K562 (cell line): ENCODE measurements around the gene KLK10. TPM values are rescaled to one million over a fixed set of nuclear protein-coding genes. Genes with fewer than 3 reads are reported as not detected.

Source experiments
- polyA plus RNA-seq, 8 experiments: library from polyadenylated mRNA; depleted of rRNA in 4 of 8; stranded (reverse) in 5 of 8; unstranded in 3 of 8; fragments of >200 nt; fragmentation: Nextera tagmentation in 2 of 8; fragmentation: Illumina TruSeq in 1 of 8; extraction: Ambion mirVana in 2 of 8; extraction: Trizol in 1 of 8; gene quantifications; 2 replicates each; pipeline versions ENCODE4 v1.2.1 to v1.2.3, GENCODE V29; 2011 to 2014; ENCODE audit warnings: inconsistent platforms in 1 of 8, missing spikeins in 1 of 8
- total RNA-seq, 7 experiments: library from RNA; depleted of rRNA in 6 of 7; stranded (reverse); fragments of >200 nt in 6 of 7; fragmentation: Illumina TruSeq in 2 of 7; extraction: Trizol in 2 of 7; gene quantifications; 2 replicates each; pipeline versions ENCODE4 v1.2.1 to v1.2.3, GENCODE V29; 2011 to 2021; ENCODE audit warnings: low replicate concordance in 1 of 7

The KLK10 gene
- total and polyA plus RNA-seq, 9 of the 15 experiments (the other 6 are each of a cell fraction or from before 2014, with no cell fraction given), result 0.11 TPM; not detected in 8

Other genes with a start within 250 kb of the KLK10 start
Only the 7 nearest of the 20 such genes appear.
- gene KLK6, start 50.1 kb downstream of the KLK10 start, total RNA-seq (2014; rRNA removed), result not detected in 2 replicates
- gene KLK6, start 50.1 kb downstream of the KLK10 start, total RNA-seq (2014; rRNA removed; fragmentation: Illumina TruSeq; extraction: Trizol), result not detected in 2 replicates
- not detected in 2 replicates for gene KLK6, start 50.1 kb downstream of the KLK10 start, total RNA-seq (2015; rRNA removed; fragmentation: Illumina TruSeq; extraction: Trizol)
- gene KLK6, start 50.1 kb downstream of the KLK10 start, total RNA-seq (2021), result not detected in 2 replicates
- gene KLK6, start 50.1 kb downstream of the KLK10 start, polyA plus RNA-seq (2011; rRNA removed), result not detected in 2 replicates
- gene KLK6, start 50.1 kb downstream of the KLK10 start, polyA plus RNA-seq (2014; fragmentation: Illumina TruSeq; extraction: Trizol), result not detected in 2 replicates
- not detected for gene KLK6, start 50.1 kb downstream of the KLK10 start, polyA plus RNA-seq (2014; fragmentation: Nextera tagmentation; extraction: Ambion mirVana)
- not detected in 2 replicates for gene KLK6, start 50.1 kb downstream of the KLK10 start, polyA plus RNA-seq (2014; rRNA removed)
- not detected in 2 replicates for gene KLK7, start 35.8 kb downstream of the KLK10 start, total RNA-seq (2014; rRNA removed)
- gene KLK7, start 35.8 kb downstream of the KLK10 start, total RNA-seq (2014; rRNA removed; fragmentation: Illumina TruSeq; extraction: Trizol), result not detected in 2 replicates
- gene KLK7, start 35.8 kb downstream of the KLK10 start, total RNA-seq (2015; rRNA removed; fragmentation: Illumina TruSeq; extraction: Trizol), result not detected in 2 replicates
- not detected in 2 replicates for gene KLK7, start 35.8 kb downstream of the KLK10 start, total RNA-seq (2021)
- gene KLK7, start 35.8 kb downstream of the KLK10 start, polyA plus RNA-seq (2011; rRNA removed), result not detected in 2 replicates
- not detected in 2 replicates for gene KLK7, start 35.8 kb downstream of the KLK10 start, polyA plus RNA-seq (2014; fragmentation: Illumina TruSeq; extraction: Trizol)
- gene KLK7, start 35.8 kb downstream of the KLK10 start, polyA plus RNA-seq (2014; fragmentation: Nextera tagmentation; extraction: Ambion mirVana), result under 1 TPM in 1 of 2 experiments, not detected in 1; 0.03 TPM
- not detected in 2 replicates for gene KLK7, start 35.8 kb downstream of the KLK10 start, polyA plus RNA-seq (2014; rRNA removed)
- 0.45 TPM in 1 of 2 replicates, not detected in the other for gene KLK8, start 18.1 kb downstream of the KLK10 start, total RNA-seq (2014; rRNA removed)
- 0.40 TPM in 1 of 2 replicates, not detected in the other for gene KLK8, start 18.1 kb downstream of the KLK10 start, total RNA-seq (2014; rRNA removed; fragmentation: Illumina TruSeq; extraction: Trizol)
- 0.41 and 0.76 TPM in 2 replicates for gene KLK8, start 18.1 kb downstream of the KLK10 start, total RNA-seq (2015; rRNA removed; fragmentation: Illumina TruSeq; extraction: Trizol)
- gene KLK8, start 18.1 kb downstream of the KLK10 start, total RNA-seq (2021), result 1.4 TPM in 2 replicates
- 0.62 and 0.79 TPM in 2 replicates for gene KLK8, start 18.1 kb downstream of the KLK10 start, polyA plus RNA-seq (2011; rRNA removed)
- gene KLK8, start 18.1 kb downstream of the KLK10 start, polyA plus RNA-seq (2014; fragmentation: Illumina TruSeq; extraction: Trizol), result 0.44 and 0.49 TPM in 2 replicates
- gene KLK8, start 18.1 kb downstream of the KLK10 start, polyA plus RNA-seq (2014; fragmentation: Nextera tagmentation; extraction: Ambion mirVana), result 1 to 10 TPM in 1 of 2 experiments, under 1 TPM in 1; 0.37 to 1.7 TPM
- gene KLK8, start 18.1 kb downstream of the KLK10 start, polyA plus RNA-seq (2014; rRNA removed), result 1.1 and 1.4 TPM in 2 replicates
- not detected in 2 replicates for gene KLK11, start 6.9 kb upstream of the KLK10 start, total RNA-seq (2014; rRNA removed)
- not detected in 2 replicates for gene KLK11, start 6.9 kb upstream of the KLK10 start, total RNA-seq (2014; rRNA removed; fragmentation: Illumina TruSeq; extraction: Trizol)
- gene KLK11, start 6.9 kb upstream of the KLK10 start, total RNA-seq (2015; rRNA removed; fragmentation: Illumina TruSeq; extraction: Trizol), result not detected in 2 replicates
- gene KLK11, start 6.9 kb upstream of the KLK10 start, total RNA-seq (2021), result not detected in 2 replicates
- gene KLK11, start 6.9 kb upstream of the KLK10 start, polyA plus RNA-seq (2011; rRNA removed), result not detected in 2 replicates
- gene KLK11, start 6.9 kb upstream of the KLK10 start, polyA plus RNA-seq (2014; fragmentation: Illumina TruSeq; extraction: Trizol), result not detected in 2 replicates
- gene KLK11, start 6.9 kb upstream of the KLK10 start, polyA plus RNA-seq (2014; fragmentation: Nextera tagmentation; extraction: Ambion mirVana), result not detected
- not detected in 2 replicates for gene KLK11, start 6.9 kb upstream of the KLK10 start, polyA plus RNA-seq (2014; rRNA removed)
- gene KLK12, start 15.3 kb upstream of the KLK10 start, total RNA-seq (2014; rRNA removed), result not detected in 2 replicates
- not detected in 2 replicates for gene KLK12, start 15.3 kb upstream of the KLK10 start, total RNA-seq (2014; rRNA removed; fragmentation: Illumina TruSeq; extraction: Trizol)
- gene KLK12, start 15.3 kb upstream of the KLK10 start, total RNA-seq (2015; rRNA removed; fragmentation: Illumina TruSeq; extraction: Trizol), result not detected in 2 replicates
- not detected in 2 replicates for gene KLK12, start 15.3 kb upstream of the KLK10 start, total RNA-seq (2021)
- gene KLK12, start 15.3 kb upstream of the KLK10 start, polyA plus RNA-seq (2011; rRNA removed), result not detected in 2 replicates
- not detected in 2 replicates for gene KLK12, start 15.3 kb upstream of the KLK10 start, polyA plus RNA-seq (2014; fragmentation: Illumina TruSeq; extraction: Trizol)
- gene KLK12, start 15.3 kb upstream of the KLK10 start, polyA plus RNA-seq (2014; fragmentation: Nextera tagmentation; extraction: Ambion mirVana), result not detected
- gene KLK12, start 15.3 kb upstream of the KLK10 start, polyA plus RNA-seq (2014; rRNA removed), result not detected in 2 replicates
- gene KLK13, start 45.4 kb upstream of the KLK10 start, total RNA-seq (2014; rRNA removed), result 1.3 and 2.5 TPM in 2 replicates
- gene KLK13, start 45.4 kb upstream of the KLK10 start, total RNA-seq (2014; rRNA removed; fragmentation: Illumina TruSeq; extraction: Trizol), result 1.5 and 1.7 TPM in 2 replicates
- 0.64 and 0.72 TPM in 2 replicates for gene KLK13, start 45.4 kb upstream of the KLK10 start, total RNA-seq (2015; rRNA removed; fragmentation: Illumina TruSeq; extraction: Trizol)
- 2.8 and 4.7 TPM in 2 replicates for gene KLK13, start 45.4 kb upstream of the KLK10 start, total RNA-seq (2021)
- 2.9 and 9.0 TPM in 2 replicates for gene KLK13, start 45.4 kb upstream of the KLK10 start, polyA plus RNA-seq (2011; rRNA removed)
- 3.8 and 4.4 TPM in 2 replicates for gene KLK13, start 45.4 kb upstream of the KLK10 start, polyA plus RNA-seq (2014; fragmentation: Illumina TruSeq; extraction: Trizol)
- gene KLK13, start 45.4 kb upstream of the KLK10 start, polyA plus RNA-seq (2014; fragmentation: Nextera tagmentation; extraction: Ambion mirVana), result 1 to 10 TPM in 1 of 2 experiments, under 1 TPM in 1; 0.84 to 2.3 TPM
- gene KLK13, start 45.4 kb upstream of the KLK10 start, polyA plus RNA-seq (2014; rRNA removed), result 1.3 and 2.3 TPM in 2 replicates
- not detected in 2 replicates for gene KLK14, start 63.2 kb upstream of the KLK10 start, total RNA-seq (2014; rRNA removed)
- gene KLK14, start 63.2 kb upstream of the KLK10 start, total RNA-seq (2014; rRNA removed; fragmentation: Illumina TruSeq; extraction: Trizol), result not detected in 2 replicates
- not detected in 2 replicates for gene KLK14, start 63.2 kb upstream of the KLK10 start, total RNA-seq (2015; rRNA removed; fragmentation: Illumina TruSeq; extraction: Trizol)
- gene KLK14, start 63.2 kb upstream of the KLK10 start, total RNA-seq (2021), result not detected in 2 replicates
- 0.08 TPM in 1 of 2 replicates, not detected in the other for gene KLK14, start 63.2 kb upstream of the KLK10 start, polyA plus RNA-seq (2011; rRNA removed)
- not detected in 2 replicates for gene KLK14, start 63.2 kb upstream of the KLK10 start, polyA plus RNA-seq (2014; fragmentation: Illumina TruSeq; extraction: Trizol)
- gene KLK14, start 63.2 kb upstream of the KLK10 start, polyA plus RNA-seq (2014; fragmentation: Nextera tagmentation; extraction: Ambion mirVana), result not detected
- gene KLK14, start 63.2 kb upstream of the KLK10 start, polyA plus RNA-seq (2014; rRNA removed), result not detected in 2 replicates